Muscle of back (tissue), 11 donors: ENCODE data around the gene SPSB2. TPM values are rescaled to one million over a fixed set of nuclear protein-coding genes. Genes with fewer than 3 reads are reported as not detected.

ENCODE experiments used
- DNase-seq, 3 donors: peaks; one replicate each; pipeline versions ENCODE4 v3.0.0 to v3.0.0-alpha.2; 2013
- polyA plus RNA-seq, 10 donors: library from polyadenylated mRNA; unstranded; fragments of 120-200 nt; gene quantifications; one replicate each; pipeline ENCODE4 v1.2.1, GENCODE V29; 2013; ENCODE audit not compliant: insufficient read length in 10 of 10

SPSB2 gene
- polyA plus RNA-seq, 10 donors: 2.5 to 7.0 (median 5.7) TPM

DNA sequence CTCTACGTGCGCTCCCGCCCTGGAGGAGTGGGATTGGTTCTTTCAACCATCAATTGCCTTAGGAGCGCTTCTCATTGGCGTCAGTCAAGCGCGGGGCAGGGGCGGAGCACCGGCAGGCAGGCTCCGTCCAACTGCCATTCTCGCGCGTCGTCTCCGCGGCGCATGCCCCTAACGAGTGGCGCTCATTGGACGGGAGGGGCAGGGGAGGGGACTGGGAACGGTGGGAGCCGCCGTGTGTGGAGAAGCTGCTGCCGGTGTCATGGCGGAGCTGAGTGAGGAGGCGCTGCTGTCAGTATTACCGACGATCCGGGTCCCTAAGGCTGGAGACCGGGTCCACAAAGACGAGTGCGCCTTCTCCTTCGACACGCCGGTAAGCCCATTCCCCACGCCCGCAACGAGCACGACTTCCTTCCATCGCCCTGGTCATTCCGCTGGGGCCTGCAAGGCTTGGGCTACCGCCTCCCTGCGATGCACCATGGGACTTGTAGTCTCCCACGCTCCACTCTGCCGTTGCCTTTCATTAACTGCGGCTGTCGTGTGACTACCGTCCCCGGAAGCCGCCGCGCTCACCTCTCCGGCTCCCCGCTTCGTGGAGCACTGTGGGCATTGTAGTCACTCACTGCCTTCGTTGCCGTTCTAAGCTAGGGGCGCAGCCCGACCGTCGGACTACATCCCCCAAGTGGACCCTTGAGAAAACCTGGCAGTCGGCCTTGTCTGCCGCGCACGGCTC, 21.0 kb downstream of the SPSB2 start, which contains the start of gene USP5:
USP5 (plus strand) TSS at position 230 of the 730 bp plus-strand sequence; CDS start at position 260, 30 bp downstream.
- peak; percentile 99 to 100 (median 100) for DNase-seq

DNA sequence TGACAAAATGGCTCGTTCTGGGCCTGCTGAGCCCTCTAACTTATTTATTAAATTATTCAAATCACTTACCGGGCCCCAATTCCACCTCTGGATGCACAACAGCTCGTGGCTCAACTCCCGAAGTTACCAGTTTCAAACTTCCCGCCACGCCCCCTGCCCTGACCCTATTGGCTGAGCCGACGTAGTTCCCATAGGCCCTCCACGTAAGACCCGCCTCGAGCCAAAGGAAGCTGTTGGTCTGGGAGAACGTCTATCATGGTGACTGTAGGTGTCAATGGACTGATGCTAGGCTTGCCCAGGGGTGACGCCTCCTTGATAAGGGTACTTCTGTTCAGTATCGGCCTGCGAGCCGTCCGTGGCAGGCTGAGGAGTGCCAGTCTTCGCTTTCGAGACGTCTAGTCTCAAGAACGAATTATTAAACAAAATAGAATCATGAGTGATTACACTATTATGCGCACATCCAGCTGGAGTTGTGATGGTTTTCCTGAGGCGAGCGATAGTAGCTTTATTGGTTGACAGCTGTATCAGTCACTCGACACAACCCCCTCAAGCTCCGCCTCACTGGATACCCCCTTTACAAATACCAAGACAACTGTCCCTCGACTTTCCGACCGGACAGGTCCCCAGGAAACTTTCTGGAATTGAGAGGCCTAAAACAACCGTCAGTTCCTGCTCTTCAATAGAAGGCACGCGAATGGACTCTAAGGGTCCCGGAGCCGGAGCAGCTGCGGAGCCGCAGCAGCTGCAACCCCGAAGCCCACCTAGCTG, 21.8 kb downstream of the SPSB2 start, which contains the start of gene CDCA3:
CDCA3 (minus strand) TSS at position 134 of the 768 bp plus-strand sequence. CDS start 334 bp downstream, outside the sequence.
- DNase-seq: peak; percentile 95 to 99 (median 98)

DNA sequence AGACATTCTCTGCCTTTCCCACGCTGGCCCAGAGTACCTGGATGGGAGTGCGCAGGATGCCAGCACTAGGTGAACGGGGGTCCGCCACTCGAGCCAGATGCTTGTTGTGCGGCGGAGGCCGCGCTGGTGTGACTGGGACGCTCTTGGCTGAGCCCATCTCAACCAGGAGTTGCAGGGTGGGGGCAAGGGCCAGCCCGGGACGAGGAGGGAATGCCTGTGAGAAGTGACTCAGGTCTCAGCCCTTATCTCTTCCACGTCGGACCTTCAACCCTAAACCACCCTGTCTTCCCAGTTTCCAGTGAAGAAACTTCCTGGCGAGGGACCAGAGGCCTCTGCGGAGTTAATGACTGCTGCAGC, 22.3 kb downstream of the SPSB2 start:
- DNase-seq: no peak

DNA sequence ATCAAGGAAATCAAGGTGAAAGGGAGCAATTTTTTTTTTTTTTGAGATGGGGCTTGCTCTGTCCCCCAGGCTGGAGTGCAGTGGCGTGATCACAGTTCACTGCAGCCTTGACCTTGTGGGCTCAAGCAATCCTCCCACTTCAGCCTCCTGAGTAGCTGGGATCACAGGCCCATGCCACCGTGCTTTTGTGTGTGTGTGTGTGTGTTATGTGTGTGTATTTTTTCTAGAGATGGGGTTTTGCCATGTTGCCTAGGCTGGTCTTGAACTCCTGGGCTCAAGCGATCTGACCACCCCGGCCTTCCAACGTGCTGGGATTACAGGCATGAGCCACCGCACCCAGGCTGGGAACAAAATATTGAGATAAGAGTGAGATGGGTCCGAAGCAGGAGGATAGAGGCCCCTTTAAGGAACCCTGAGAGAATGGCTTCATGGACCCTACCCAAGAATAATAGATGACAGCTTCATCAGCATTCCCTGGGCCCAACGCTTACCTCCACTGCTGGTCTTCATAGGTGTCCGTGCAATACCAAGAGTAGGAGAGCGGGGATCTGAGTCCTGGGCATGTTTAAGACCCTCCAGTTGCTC, 23.0 kb downstream of the SPSB2 start:
- DNase-seq: no peak

DNA sequence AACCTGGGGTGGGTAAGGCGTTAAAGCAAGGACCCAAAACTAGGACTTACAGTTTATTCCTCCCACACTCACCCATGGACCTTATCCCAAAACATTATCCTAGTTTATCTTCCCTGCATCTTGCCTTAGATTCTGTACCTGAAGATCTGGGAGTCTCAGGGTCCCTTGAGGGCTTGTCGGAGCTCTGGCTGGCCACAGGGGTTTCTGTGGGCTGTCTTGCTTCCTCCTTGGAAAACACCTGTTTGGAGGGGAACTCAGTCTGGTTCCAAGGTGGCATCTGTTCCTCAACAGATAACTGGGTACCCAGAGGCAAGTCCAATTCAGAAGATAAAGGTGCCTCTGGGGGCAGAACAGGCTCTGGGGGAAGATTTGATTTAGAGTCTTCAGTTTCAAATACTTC, 23.7 kb downstream of the SPSB2 start:
- no peak for DNase-seq

DNA sequence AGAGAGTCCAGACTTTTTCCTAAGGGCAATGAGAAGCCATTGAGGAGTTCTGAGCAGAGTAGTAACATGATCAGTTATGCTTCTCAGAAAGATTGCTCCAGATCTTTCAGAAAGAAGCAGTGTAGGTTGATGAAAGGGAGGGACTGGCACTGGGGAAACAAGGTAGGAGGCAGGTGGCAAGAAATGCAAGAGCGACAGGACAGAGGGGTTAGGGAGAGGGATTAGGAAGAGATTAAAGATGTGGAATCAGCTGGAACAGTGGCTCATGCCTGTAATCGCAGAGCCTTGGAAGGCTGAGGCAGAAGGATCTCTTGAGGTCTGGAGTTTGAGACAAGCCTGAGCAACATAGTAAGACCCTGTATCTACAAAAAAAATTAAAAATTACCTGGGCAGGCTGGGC, 25.4 kb downstream of the SPSB2 start:
- no peak for DNase-seq

DNA sequence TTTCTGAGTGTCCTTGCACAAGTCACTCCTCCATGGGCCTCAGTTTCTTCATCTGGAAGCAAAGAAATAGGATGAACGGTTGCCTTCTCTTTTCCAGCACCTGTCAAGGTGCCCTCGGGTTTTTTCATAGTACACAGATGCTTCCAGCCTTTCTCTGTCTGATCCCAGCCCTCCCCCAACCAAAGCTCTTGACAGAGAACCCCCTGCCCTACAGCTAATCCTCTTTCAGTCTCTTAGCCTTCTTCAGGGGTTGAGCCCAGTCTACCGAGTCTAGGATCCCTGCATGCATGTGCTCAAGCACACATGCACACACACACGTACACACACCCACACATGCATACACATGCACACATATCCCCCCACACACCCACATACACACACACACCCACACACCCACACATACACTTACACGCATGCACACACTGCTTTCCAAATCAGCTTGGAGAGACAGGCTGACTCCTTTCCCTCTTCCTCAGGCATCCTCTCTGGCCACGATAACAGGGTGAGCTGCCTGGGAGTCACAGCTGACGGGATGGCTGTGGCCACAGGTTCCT, 26.7 kb downstream of the SPSB2 start:
- DNase-seq: no peak

DNA sequence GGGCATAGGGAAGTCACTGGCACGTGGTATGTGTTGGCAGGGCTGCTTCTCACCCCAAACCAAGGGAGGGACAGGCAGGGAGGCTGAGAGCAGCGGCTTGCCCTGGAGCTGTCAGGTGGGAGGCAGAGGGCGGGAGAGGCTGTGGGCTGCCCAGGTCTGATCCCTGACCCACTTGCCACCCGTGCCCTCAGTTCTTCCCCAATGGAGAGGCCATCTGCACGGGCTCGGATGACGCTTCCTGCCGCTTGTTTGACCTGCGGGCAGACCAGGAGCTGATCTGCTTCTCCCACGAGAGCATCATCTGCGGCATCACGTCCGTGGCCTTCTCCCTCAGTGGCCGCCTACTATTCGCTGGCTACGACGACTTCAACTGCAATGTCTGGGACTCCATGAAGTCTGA, 27.7 kb downstream of the SPSB2 start:
- DNase-seq: no peak

DNA sequence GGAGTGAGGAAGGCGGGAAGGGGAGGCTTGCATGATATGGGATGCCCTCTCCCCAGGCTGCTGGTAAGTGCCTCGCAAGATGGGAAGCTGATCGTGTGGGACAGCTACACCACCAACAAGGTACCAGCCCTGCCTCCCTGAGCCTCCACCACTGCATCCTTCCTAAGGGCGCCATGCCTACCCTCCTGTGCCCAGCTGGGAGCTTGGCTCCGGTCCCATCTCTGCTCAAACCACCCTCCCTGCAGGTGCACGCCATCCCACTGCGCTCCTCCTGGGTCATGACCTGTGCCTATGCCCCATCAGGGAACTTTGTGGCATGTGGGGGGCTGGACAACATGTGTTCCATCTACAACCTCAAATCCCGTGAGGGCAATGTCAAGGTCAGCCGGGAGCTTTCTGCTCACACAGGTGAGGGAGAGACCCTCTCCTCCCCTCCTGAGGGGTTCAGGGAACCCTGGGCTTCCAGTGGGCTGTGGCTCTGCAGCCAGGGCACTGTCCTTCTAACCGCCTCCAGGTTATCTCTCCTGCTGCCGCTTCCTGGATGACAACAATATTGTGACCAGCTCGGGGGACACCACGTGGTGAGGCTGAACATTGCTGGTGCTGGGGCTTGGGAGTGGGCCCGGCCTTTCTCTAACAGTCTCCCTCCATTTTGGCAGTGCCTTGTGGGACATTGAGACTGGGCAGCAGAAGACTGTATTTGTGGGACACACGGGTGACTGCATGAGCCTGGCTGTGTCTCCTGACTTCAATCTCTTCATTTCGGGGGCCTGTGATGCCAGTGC, 29.8 kb downstream of the SPSB2 start:
- no peak for DNase-seq

DNA sequence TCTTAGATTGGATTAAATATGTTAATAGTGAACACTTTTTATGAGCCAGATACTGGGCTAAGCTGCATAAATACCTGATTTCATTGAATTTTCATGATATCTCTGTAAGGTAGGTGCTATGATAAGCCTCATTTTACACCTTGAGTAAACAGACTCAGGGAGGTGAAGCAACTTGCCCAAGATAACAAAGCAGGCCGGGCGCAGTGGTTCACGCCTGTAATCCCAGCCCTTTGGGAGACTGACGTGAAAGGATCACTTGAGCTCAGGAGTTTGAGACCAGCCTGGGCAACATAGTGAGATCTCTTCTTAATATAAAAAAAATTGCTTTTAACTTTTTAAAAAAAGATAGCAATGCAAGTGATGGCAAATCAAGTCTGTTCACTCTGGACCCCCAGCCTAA, 31.0 kb downstream of the SPSB2 start:
- no peak for DNase-seq

DNA sequence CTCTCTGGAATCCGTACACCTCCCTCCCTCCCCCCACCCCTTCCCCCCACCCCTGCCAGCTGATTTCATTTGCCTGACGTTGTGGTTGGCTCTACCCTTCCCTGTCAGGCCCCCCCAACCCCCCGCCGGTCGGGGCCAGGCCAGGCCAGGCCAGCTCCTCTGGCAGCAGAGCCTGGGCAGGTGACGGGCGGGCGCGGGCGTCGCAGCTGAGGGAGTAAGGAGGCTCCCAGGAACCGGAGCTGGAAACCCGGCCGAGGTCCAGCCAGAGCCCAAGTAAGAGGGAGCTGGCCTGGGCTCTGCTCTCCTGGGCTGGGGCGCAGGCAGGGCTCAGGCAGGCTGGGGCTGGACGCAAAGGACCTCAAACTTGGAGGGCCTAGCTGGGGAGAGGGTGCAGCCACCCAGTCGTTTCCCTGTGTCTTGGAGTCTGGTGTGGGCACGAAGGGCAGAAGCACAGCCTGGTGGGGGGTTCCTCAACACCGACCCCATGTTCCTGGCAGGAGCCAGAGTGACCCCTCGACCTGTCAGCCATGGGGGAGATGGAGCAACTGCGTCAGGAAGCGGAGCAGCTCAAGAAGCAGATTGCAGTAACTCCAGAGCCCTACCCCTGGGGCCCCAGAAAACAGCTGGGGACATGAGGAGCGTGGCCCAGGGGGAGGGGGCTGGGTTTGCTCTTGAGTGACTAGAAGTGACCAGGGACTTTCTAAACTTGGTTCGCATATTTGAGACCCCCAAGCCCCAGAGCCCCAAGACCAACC, 32.2 kb downstream of the SPSB2 start, which contains the start of gene GNB3:
GNB3 (plus strand) TSS at position 165 of the 755 bp plus-strand sequence; CDS start at position 528, 363 bp downstream.
- no peak for DNase-seq

DNA sequence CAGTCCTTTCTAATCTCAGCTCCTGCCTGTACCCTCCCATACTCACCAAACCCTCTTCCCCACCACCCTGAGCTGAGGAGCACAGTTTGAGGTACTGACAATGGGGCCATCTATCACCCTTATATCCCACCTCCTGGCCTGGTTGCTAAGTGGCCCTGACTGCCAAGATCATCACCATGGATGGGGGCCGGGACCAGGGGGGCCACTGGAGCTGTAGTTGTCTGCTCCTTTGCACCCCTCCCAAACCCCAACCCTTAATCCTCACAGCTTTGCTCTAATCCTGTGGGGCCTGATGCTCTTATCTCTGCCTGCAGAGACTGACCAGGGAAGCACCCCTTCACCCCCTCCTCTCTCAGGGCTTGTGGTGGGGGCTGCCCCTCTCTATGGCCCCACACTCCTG, 32.8 kb downstream of the SPSB2 start:
- no peak for DNase-seq

DNA sequence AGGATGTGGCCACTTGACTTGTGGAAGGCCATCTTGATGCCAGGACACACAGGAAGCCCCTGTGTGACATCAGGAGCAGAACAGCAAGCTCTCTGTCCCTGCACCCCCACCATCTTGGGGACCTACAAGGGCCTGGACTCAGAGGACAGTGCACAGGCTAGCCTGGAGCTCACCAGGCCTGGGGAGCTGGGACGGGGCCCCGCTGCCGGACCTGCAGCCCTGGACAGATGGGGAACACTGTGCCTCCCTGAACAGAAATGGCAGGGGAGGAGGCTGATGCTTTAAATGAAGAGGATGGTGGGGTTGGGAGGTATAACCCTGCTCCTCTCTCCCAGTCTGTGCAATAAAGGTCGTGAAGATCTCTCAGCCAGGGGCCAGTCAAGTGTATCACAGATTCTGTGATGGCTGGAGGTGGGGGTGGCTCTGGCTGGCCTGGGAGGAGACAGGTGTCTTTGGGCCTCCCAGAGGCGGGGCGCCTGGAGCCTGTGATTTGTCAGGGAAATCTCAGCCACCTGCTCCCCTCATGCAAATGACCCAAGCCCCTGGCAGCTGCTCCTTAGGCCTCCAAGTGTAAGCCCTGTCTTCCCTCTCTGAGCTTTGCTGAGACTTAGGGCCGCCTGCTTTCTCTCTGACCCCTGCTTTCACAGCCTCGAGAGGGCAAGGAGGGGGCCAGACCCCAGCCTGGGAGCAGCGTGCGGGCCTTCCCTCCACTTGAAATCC, 33.5 kb downstream of the SPSB2 start:
- peak in 2 of 3 donors; percentile 50 to 51 for DNase-seq

DNA sequence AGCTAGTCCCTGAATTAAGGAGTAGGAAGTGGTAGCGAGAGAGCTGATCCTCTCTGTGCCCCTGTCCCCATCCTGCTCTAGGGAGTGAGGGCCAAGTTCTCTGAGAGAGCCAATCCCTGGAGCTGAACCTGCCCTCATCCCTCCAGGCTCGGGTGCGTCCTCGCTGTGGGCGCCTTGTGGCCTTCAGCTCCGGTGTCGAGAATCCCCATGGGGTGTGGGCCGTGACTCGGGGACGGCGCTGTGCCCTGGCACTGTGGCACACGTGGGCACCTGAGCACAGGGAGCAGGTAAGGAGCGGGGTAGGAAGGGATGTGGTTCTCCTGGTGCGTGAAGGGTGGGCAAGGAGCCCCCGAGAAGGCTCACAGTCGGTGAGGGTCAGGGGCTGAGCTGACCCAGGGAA, 34.2 kb downstream of the SPSB2 start:
- no peak for DNase-seq

DNA sequence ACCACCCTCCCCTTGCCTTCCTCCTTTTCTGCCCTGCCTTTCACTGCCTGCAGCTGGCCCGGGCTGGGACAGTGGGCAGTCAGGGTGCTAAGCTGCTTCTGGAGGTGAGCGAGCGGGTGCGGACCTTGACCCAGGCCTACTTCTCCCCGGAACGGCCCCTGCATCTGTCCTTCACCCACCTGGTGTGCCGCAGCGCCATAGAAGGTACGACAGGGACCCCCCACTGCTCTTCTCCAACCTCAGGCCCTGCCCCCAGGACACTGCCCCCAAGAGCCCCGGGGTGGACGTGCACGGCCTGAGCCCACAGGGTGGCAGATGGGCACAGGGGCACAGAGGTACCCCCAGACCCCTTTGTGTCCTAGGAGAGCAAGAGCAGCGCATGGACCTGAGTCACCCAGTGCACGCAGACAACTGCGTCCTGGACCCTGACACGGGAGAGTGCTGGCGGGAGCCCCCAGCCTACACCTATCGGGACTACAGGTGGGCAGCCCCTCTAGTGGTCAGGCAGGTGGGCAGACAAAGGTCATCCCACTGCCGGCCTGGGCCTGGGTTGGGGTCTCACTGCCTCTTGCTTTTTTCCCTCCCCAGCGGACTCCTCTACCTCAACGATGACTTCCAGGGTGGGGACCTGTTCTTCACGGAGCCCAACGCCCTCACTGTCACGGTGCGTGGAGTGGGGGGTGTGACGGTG, 35.6 kb downstream of the SPSB2 start:
- no peak for DNase-seq

DNA sequence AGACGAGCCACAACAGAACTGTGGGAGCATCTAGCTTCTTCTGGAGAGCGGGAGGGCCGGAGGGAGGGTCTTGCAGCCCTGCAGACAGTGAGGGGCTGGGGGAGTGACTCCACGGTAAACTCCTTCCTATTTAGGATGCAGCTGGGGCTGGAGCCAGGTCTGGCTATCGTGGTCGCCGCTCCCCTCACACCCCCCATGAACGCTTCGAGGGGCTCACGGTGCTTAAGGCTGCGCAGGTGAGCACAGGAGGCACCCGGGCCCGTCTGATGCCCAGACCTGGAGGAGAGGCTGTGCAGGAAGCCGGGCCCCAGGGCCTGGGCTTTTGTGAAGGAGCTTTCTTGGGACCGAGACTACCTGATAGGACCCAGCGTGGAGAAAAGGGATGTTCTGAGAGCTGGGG, 36.3 kb downstream of the SPSB2 start:
- no peak for DNase-seq

DNA sequence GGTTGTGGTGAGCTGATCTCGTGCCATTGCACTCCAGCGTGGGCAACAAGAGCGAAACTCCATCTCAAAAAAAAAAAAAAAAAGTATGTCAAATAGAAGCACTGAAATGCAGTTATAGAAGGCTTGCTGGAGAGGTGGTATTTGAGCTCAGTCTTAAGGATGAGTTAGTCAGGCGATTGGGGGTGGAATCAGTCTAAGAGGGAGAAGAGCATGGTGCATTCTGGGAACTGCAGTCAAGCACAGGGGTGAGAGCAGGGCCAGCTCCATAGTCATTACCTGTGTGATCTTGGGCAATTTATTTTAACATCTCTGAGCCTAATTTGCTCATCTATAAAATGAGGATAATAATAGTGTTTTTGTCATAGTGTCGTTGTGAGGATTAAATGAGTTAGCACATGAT, 38.2 kb downstream of the SPSB2 start:
- no peak for DNase-seq

DNA sequence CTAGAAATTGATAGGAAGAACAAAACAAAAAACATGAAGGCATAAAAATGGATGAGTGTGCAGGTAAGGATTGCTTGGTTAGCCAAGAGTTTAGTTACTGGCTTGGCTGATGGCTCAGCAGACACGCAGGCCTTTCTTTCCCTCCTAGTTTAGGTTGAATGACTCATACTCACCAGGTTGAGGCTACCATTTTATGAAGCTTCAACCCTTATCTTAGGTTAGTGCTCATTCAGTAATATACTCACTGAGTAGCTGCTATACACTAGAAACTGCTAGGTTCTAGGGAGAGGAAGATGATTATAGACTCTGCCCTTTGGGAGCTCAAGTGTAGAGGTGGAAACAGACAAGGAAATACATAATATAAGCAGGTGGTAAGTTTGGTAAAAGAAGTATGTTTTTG, 38.8 kb downstream of the SPSB2 start:
- no peak for DNase-seq

DNA sequence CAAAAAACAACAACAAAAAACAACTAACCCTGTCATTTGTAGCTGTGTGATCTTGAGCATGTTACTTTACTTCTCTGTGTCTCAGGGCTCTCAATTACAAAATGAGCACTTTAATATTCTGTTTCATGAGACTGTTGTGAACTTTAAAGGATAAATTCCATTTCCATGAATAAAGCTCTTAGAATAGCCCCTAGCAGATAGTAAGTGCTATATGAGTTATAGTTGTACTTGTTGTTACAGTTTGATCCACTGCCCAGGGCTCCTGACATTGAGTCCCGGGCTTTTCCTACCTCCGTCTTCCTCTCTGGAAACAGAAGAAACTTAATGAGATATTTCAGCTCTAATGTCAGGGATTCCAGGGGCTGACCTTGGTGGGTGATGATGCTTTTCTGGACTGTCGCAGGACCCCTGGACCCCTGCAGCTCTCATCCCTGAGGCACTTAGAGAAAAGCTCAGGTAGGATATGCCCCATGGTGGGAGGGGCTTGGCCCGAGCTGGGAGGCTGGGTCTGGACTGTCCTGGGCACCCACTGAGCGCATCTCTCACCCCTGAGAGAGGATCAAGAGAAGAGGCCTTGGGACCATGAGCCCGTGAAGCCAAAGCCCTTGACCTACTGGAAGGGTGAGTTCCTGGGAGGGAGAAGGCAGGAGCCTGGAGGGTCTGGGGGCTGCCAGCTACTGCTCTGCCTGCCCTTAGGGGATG, 39.8 kb downstream of the SPSB2 start:
- no peak for DNase-seq
